Activated CD8-positive, alpha-beta memory T cell treated with anti-CD3 and anti-CD28 coated beads for 36 hours (primary cell): ENCODE data around the gene ALDH7A1. TPM values are rescaled to one million over a fixed set of nuclear protein-coding genes. Genes with fewer than 3 reads are reported as not detected.

ENCODE experiments used
- CTCF ChIA-PET: fragments of 350-600 bp; sonication (Branson Sonifier 250); formaldehyde crosslinking; loops from one replicate; lab custom pipeline; 2021; ENCODE audit warnings: antibody characterized with exemption; lab: Charles Lee
- POLR2A ChIA-PET: fragments of 350-600 bp; sonication (Branson Sonifier 250); formaldehyde crosslinking; loops from one replicate; lab custom pipeline; 2021; ENCODE audit warnings: antibody characterized with exemption; lab: Charles Lee
- total RNA-seq, 2 experiments: library from RNA; stranded (reverse); gene quantifications; one replicate each; pipeline ENCODE4 v1.2.3, GENCODE V29; 2021

The ALDH7A1 gene
- total RNA-seq, 2 experiments from 2014 or later: 6.6 to 6.8 TPM

GRCh38 chr5:126543660-126544059 is 51.4 kb downstream of the ALDH7A1 start:
- POLR2A ChIA-PET: no interaction called here

GRCh38 chr5:126543009-126543408 is 52.0 kb downstream of the ALDH7A1 start:
- POLR2A ChIA-PET: no interaction called here
- CTCF ChIA-PET: interaction anchor here (3.4 to 5.7 kb wide), 2 partner anchors 190 to 205 kb away, joined by 7 to 29 read pairs; no protein-coding TSS in a partner anchor

More at GRCh38 chr5:126543660-126544059, 51.4 kb downstream of the ALDH7A1 start:
- CTCF ChIA-PET: interaction anchor here (0.6 to 5.7 kb wide), 5 partner anchors 13 to 1141 kb away, joined by 3 to 29 read pairs (median 4); no protein-coding TSS in a partner anchor

GRCh38 chr5:126542441-126542840 is 52.6 kb downstream of the ALDH7A1 start:
- CTCF ChIA-PET: interaction anchor here (0.7 to 5.7 kb wide), 3 partner anchors 189 to 204 kb away, joined by 3 to 29 read pairs (median 7); no protein-coding TSS in a partner anchor
- POLR2A ChIA-PET: no interaction called here

- ChIA-PET CTCF (interaction anchor here (0.6 to 5.7 kb wide), 5 partner anchors 10 to 203 kb away, joined by 3 to 29 read pairs (median 3); no protein-coding TSS in a partner anchor), POLR2A (no interaction called here)
Measured at GRCh38 chr5:126540631-126541030, 54.4 kb downstream of the ALDH7A1 start.

- POLR2A ChIA-PET: no interaction called here
- CTCF ChIA-PET: interaction anchor here (0.6 to 5.7 kb wide), 7 partner anchors 8 to 200 kb away, joined by 3 to 29 read pairs (median 4); no protein-coding TSS in a partner anchor
Measured at GRCh38 chr5:126538579-126538978, 56.4 kb downstream of the ALDH7A1 start.

GRCh38 chr5:126536874-126537273 is 58.1 kb downstream of the ALDH7A1 start:
- CTCF ChIA-PET: interaction anchor here (0.8 to 1.2 kb wide), 2 partner anchors 181 to 199 kb away, joined by 3 to 4 read pairs; no protein-coding TSS in a partner anchor
- POLR2A ChIA-PET: no interaction called here

- CTCF ChIA-PET: interaction anchor here (0.8 to 2.0 kb wide), 3 partner anchors 181 to 198 kb away, joined by 3 to 6 read pairs (median 4); no protein-coding TSS in a partner anchor
- POLR2A ChIA-PET: interaction anchor here (0.5 kb wide), 1 partner anchor 171 kb away, joined by 3 read pairs; no protein-coding TSS in a partner anchor
Measured at GRCh38 chr5:126535856-126536545, 59.0 kb downstream of the ALDH7A1 start.

GRCh38 chr5:126534553-126534952 is 60.5 kb downstream of the ALDH7A1 start:
- CTCF ChIA-PET: interaction anchor here (2.0 to 2.3 kb wide), 2 partner anchors 195 to 196 kb away, joined by 6 read pairs; no protein-coding TSS in a partner anchor
- POLR2A ChIA-PET: no interaction called here

- CTCF ChIA-PET: interaction anchor here (1.3 to 1.8 kb wide), 2 partner anchors 9 to 193 kb away, joined by 3 to 5 read pairs; no protein-coding TSS in a partner anchor
Measured at GRCh38 chr5:126531543-126532120, 63.4 kb downstream of the ALDH7A1 start.

GRCh38 chr5:126527892-126528291 is 67.1 kb downstream of the ALDH7A1 start:
- CTCF ChIA-PET: no interaction called here
- POLR2A ChIA-PET: no interaction called here

More at GRCh38 chr5:126531543-126532120, 63.4 kb downstream of the ALDH7A1 start:
- POLR2A ChIA-PET: interaction anchor here (0.7 kb wide), 1 partner anchor 143 kb away, joined by 4 read pairs; no protein-coding TSS in a partner anchor

- ChIA-PET CTCF (no interaction called here), POLR2A (no interaction called here)
Measured at GRCh38 chr5:126527158-126527557, 67.9 kb downstream of the ALDH7A1 start.

- CTCF ChIA-PET: no interaction called here
- POLR2A ChIA-PET: no interaction called here
Measured at GRCh38 chr5:126526493-126526892, 68.5 kb downstream of the ALDH7A1 start.

- ChIA-PET CTCF (no interaction called here), POLR2A (no interaction called here)
Measured at GRCh38 chr5:126525630-126526245, 69.3 kb downstream of the ALDH7A1 start.

- POLR2A ChIA-PET: no interaction called here
- CTCF ChIA-PET: interaction anchor here (0.5 kb wide), 1 partner anchor 34 kb away, joined by 3 read pairs; no protein-coding TSS in a partner anchor
Measured at GRCh38 chr5:126523818-126524510, 71.1 kb downstream of the ALDH7A1 start.

GRCh38 chr5:126521130-126521529 is 73.9 kb downstream of the ALDH7A1 start:
- ChIA-PET POLR2A (interaction anchor here (0.5 kb wide), 1 partner anchor 292 kb away, joined by 5 read pairs; no protein-coding TSS in a partner anchor), CTCF (interaction anchor here (1.3 kb wide), 1 partner anchor 18 kb away, joined by 3 read pairs; no protein-coding TSS in a partner anchor)

GRCh38 chr5:126520593-126520953 is 74.4 kb downstream of the ALDH7A1 start:
- POLR2A ChIA-PET: no interaction called here
- CTCF ChIA-PET: interaction anchor here (1.3 kb wide), 1 partner anchor 18 kb away, joined by 3 read pairs; no protein-coding TSS in a partner anchor

GRCh38 chr5:126519637-126520592 is 75.1 kb downstream of the ALDH7A1 start:
- ChIA-PET POLR2A (interaction anchor here (0.6 kb wide), 1 partner anchor 97 kb away, joined by 6 read pairs; no protein-coding TSS in a partner anchor), CTCF (interaction anchor here (1.3 kb wide), 1 partner anchor 19 kb away, joined by 3 read pairs; no protein-coding TSS in a partner anchor)
